GM19438 (cell line): ENCODE data around the gene FSTL3.

ENCODE experiments used
- ATAC-seq: cut with Tn5 transposase; IDR thresholded peaks from one replicate; pipeline ENCODE4 v1.9.1; 2021; ENCODE audit warnings: low read depth; ENCODE audit not compliant: unreplicated experiment

The FSTL3 gene

GRCh38 chr19:644789-645188 lies 31.4 kb upstream of the FSTL3 start:
- no peak for ATAC-seq

GRCh38 chr19:645912-646778 lies 30.0 kb upstream of the FSTL3 start:
- ATAC-seq = no peak

- ATAC-seq = no peak
Measured at GRCh38 chr19:646779-647565, 29.2 kb upstream of the FSTL3 start.

DNA sequence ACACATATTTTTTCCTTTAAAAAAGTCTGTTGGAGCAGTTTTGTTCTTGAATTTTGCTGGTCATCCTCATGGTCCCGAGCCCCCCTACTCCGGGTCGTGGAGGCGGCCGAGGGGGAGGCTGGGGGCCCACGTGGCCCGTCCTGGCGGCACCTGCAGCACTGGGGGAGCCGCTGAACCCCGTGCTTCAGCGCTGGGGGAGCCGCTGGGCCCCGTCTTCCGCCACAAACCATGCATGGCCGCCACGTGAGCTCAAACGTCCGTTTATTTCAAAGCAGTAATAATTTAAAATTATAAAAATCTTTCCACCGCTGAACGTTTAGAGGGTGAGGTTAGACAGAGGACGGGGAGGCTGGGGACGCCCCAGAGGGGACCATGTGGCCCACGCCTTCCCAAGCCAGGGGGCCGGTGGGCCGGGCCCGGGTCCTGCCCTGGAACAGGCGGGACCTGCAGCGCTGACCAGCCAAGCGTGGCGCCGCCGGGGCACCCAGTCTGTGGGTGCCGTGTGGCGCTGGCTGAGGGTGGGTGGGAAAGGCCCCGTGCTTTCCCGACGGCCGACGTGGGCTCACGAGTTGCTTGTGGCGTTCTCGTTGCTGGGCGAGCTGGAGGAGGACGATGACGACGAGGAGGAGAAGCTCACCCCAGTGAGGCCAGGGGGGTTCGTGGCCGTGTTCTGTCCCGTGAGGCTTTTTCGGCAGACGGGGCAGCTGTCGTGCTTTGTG lies 28.5 kb upstream of the FSTL3 start:
- no peak for ATAC-seq

DNA sequence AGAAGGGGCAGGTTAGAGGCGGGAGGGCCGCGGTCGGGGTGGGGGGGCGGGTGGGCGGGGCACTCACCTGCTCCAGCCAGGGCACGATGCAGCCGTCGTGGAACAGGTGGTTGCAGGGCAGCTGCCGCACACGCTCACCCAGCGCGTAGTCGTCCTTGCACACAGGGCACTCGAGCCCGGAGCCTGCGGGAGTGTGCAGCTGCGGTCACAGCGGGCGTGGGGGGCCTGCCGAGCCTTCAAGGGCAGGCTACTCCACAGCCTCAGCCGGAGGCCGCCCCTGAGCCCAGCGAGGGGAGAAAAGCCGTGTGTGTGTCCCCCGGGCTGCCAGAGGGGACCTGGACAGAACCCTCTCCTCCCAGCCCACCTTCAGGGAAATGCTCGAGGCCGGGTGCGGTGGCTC lies 27.9 kb upstream of the FSTL3 start:
- no peak for ATAC-seq

DNA sequence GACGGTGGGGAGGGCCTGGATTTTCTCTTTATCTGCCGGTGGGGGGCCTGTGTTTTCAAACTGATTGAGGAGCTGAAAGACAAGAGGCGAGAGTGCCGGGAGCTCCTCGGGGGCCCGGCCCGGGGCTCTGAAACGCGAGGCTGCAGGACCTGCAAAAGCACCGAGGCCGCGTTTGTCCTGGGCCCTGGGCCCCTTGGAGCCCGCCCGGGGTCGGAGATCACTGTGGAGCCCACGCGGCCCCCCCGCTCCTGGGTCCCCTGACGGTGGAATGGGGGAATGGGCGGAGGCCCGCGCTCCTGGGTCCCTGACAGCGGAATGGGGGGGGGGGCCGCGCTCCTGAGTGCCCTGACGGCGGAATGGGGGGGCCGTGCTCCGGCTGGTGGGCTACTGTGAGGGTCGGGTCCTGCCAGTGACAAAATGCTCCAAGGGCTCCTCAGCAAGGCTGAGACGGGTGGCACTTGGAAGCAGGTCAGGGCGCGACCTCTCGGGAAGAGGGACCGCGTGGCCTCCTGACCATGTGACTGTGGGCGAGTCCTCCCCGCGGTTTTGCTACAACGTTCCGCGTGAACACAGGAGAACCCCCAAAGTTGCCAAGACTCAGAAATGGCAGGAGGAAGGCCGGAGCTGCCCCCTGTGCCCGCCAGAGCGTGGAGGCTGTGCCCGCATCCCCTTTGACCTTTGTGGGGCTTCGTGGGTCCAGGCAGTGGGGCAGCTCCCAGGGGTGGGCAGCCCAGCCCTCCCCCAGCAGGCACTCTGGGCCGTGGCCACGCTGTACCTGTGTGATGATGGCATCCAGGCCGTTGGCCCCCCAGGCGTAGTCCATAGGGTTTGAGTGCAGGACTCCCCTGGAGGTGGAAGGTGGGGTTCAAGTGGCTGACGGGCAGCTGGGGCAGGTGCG lies 27.0 kb upstream of the FSTL3 start:
- ATAC-seq = no peak

- ATAC-seq = no peak
Measured at GRCh38 chr19:650121-650520, 26.1 kb upstream of the FSTL3 start.

- no peak for ATAC-seq
Measured at GRCh38 chr19:651114-651818, 24.9 kb upstream of the FSTL3 start.

- ATAC-seq = no peak
Measured at GRCh38 chr19:651991-652390, 24.2 kb upstream of the FSTL3 start.

GRCh38 chr19:652467-653389 lies 23.5 kb upstream of the FSTL3 start:
- no peak for ATAC-seq

- no peak for ATAC-seq
Measured at GRCh38 chr19:653425-653824, 22.8 kb upstream of the FSTL3 start.

DNA sequence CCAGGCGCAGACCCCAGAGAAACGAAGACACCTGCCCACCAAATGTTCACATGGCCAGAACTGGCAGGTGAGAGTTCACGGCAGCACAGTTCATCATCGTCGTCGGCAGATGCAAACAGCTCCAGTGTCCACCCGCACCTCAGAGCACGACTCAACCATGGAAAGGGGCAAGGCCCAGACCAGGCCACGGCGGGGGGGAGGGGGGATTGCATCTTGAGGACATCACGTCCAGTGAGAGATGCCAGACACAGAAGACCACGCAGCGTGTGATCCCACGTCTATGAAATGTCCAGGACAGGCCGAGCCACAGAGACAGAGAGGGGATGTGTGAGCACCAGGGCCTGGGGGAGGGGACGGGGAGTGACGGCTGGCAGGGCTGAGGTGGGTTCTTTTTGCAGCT lies 20.5 kb upstream of the FSTL3 start:
- ATAC-seq = no peak

GRCh38 chr19:656751-657559 lies 19.2 kb upstream of the FSTL3 start:
- ATAC-seq = no peak

DNA sequence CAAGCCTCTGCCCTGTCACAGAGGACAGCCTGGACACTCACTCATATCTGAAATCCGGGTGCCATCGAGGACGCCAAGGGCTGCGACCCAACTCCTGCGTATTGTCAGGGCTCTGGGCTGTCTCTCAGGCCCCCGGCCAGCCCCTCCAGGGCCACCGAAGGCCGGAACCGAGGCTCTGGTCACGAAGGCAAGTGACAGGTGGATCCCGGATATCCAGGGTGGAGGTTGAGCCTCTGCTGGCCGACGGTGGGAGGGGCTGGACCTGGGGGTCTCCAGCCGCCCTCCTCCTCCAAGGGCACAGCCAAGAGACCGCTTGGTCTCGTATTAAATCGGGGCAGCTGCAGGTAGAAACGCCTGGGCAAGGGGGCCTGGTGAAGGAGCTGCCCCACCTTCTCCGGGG lies 18.6 kb upstream of the FSTL3 start:
- no peak for ATAC-seq

- no peak for ATAC-seq
Measured at GRCh38 chr19:658059-658839, 17.9 kb upstream of the FSTL3 start.

DNA sequence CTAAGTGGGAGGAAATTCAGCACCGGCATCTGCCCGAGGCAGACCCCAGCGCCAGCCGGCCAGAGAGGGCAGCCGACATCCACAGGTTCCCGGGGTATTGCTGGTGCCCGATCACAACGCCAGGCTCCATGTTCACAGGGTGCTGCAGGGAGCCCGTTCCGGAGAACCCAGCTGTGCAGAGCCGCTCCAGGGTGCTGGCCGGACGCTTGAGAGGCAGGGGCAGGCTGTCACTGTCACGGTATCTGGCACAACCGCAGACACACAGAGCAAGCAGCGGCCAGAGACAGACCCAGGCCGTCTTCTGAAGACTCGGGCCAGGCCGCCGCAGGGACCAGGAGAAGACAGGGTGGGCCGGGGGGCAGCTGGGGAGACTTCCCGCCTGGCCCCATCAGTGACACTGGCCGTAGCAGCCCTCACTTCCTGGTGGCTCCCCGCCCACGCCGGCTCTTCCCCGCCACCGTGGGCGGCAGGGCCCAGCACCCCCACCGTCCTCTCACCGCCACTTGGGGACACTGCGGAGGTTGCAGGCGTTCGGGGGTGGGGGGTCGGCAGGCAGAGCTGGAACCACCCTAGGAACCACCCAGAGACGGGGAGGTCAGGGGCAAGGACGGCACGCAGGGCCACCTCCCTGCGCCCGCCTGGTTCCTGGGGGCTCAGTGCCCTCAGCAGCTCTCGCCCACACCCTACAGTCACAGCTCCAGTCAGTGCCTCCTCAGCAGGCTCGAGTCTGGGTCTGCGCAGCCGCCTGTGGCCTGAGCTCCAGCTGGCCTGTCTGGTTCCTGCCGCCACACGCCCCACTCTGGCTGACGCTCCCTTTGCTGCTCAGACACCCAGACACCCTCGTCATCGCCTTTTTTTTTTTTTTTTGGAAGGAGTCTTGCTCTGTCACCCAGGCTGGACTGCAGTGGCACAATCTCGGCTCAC lies 17.0 kb upstream of the FSTL3 start:
- ATAC-seq = no peak
